ENCODE results near the gene SRC.

Gene SRC

GRCh38 chr20:37397954-37398749 lies 52.2 kb downstream of the SRC start:
- no peak for DNase-seq

GRCh38 chr20:37398750-37399621 lies 53.0 kb downstream of the SRC start:
- no peak for DNase-seq

- no peak for DNase-seq
Measured at GRCh38 chr20:37401282-37401929, 55.5 kb downstream of the SRC start.

GRCh38 chr20:37401930-37402675 lies 56.2 kb downstream of the SRC start:
- no peak for DNase-seq

GRCh38 chr20:37403107-37404033 lies 57.4 kb downstream of the SRC start:
- DNase-seq = no peak

- DNase-seq = no peak
Measured at GRCh38 chr20:37404461-37404890, 58.5 kb downstream of the SRC start.

- DNase-seq = no peak
Measured at GRCh38 chr20:37405351-37405897, 59.5 kb downstream of the SRC start.

GRCh38 chr20:37406010-37406998 lies 60.4 kb downstream of the SRC start:
- DNase-seq = no peak

- DNase-seq = no peak
Measured at GRCh38 chr20:37407019-37407566, 61.2 kb downstream of the SRC start.

- DNase-seq = no peak
Measured at GRCh38 chr20:37407573-37408002, 61.6 kb downstream of the SRC start.

GRCh38 chr20:37408302-37409193 lies 62.6 kb downstream of the SRC start:
- no peak for DNase-seq

GRCh38 chr20:37411408-37412219 lies 65.7 kb downstream of the SRC start:
- DNase-seq = no peak

- no peak for DNase-seq
Measured at GRCh38 chr20:37413023-37413334, 67.0 kb downstream of the SRC start.

- no peak for DNase-seq
Measured at GRCh38 chr20:37413379-37413778, 67.4 kb downstream of the SRC start.

- no peak for DNase-seq
Measured at GRCh38 chr20:37414224-37415035, 68.5 kb downstream of the SRC start.

- DNase-seq = no peak
Measured at GRCh38 chr20:37415118-37416085, 69.5 kb downstream of the SRC start.
